ENCODE results near the gene ERF.
"Not testable (repeated sequence)": the region's sequence is repeated elsewhere in the genome, so short reads cannot be mapped to it uniquely, and the experiment has no call there.

Gene ERF

GRCh38 chr19:42268142-42268703 is 13.3 kb upstream of the ERF start:
- POLR2A ChIA-PET, result interaction anchor here (0.7 to 1.5 kb wide), 3 partner anchors 13 to 34 kb away, joined by 3 to 4 read pairs (median 3); partner anchors contain the start of gene ERF
- Histone ChIP-seq H3K27ac (ENCODE audit: insufficient read depth in 1 of 2, low read depth in 1 of 2, low read length in 2 of 2, poor library complexity in 1 of 2, severe bottlenecking in 2 of 2) (peak overlapping the region; percentile 99), H3K36me3 (ENCODE audit: control insufficient read depth in 4 of 4, insufficient read depth in 4 of 4, low read length in 3 of 4) (peaks cover 0 to 18% (median 8%) of the 10 kb centered on the region in 4 experiments), H3K4me1 (ENCODE audit: control extremely low read depth in 1 of 4, control insufficient read depth in 4 of 4, insufficient read depth in 4 of 4, low read length in 3 of 4) (peaks cover 7 to 37% (median 33%) of the 10 kb centered on the region in 4 experiments), H3K9me3 (ENCODE audit: control extremely low read depth in 1 of 5, control insufficient read depth in 4 of 5, insufficient read depth in 2 of 5, low read depth in 1 of 5, low read length in 4 of 5) (no peaks in the 10 kb centered on the region), H3K27me3 (replicated peaks in 2 of 5; ENCODE audit: control insufficient read depth in 4 of 5, insufficient read depth in 5 of 5, low read length in 4 of 5) (no peaks in the 10 kb centered on the region), H3K4me3 (ENCODE audit: control insufficient read depth in 1 of 7, extremely low read depth in 1 of 7, insufficient read depth in 4 of 7, low read depth in 2 of 7, low read length in 6 of 7) (peak overlapping the region; percentile 74 to 93 (median 81))
- DNase-seq, result peak; percentile 99 to 100 (median 100)
- WGBS (ENCODE audit: insufficient coverage), result under 1% methylated on average over 36 of the region's 46 CpGs
- CTCF ChIA-PET, result no interaction called here

DNA sequence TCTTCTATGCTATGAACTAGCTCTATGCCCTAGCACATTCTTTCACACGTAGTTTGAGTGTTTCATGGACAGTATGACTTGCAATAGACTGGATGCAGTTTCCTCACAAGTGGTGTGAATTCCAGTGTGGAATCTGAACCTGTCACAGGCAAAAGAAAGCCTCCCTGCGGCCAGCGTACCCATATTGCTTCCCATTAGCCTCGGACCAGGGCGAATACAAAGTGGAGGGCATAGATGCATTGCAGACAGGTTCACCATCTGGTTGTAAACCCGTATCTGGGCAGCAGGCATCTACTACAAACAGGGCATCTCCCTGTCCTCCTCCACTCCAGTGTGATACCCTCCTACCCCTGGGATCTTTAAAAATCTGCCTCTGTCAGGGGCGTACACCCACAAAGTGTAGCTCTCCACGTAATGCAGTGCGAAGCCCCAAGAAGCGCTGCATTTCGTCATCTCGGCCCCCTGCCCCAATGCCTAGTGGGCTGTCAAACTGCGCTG is 12.8 kb upstream of the ERF start:
- 9% methylated on average over 12 of the region's 13 CpGs for WGBS (ENCODE audit: insufficient coverage)
- H3K4me1 ChIP-seq (ENCODE audit: control extremely low read depth in 1 of 4, control insufficient read depth in 4 of 4, insufficient read depth in 4 of 4, low read length in 3 of 4), result peaks cover 7 to 37% (median 33%) of the 10 kb centered on the region in 4 experiments
- no peaks in the 10 kb centered on the region for H3K27me3 ChIP-seq (replicated peaks in 2 of 5; ENCODE audit: control insufficient read depth in 4 of 5, insufficient read depth in 5 of 5, low read length in 4 of 5)
- no peak for DNase-seq
- peak overlapping the region; percentile 35 to 93 (median 81) for H3K4me3 ChIP-seq (ENCODE audit: control insufficient read depth in 1 of 7, extremely low read depth in 1 of 7, insufficient read depth in 4 of 7, low read depth in 2 of 7, low read length in 6 of 7)
- no peaks in the 10 kb centered on the region for H3K9me3 ChIP-seq (ENCODE audit: control extremely low read depth in 1 of 5, control insufficient read depth in 4 of 5, insufficient read depth in 2 of 5, low read depth in 1 of 5, low read length in 4 of 5)
- H3K27ac ChIP-seq (ENCODE audit: insufficient read depth in 1 of 2, low read depth in 1 of 2, low read length in 2 of 2, poor library complexity in 1 of 2, severe bottlenecking in 2 of 2), result peak overlapping the region; percentile 99
- CTCF ChIA-PET, result interaction anchor here (1.0 kb wide), 1 partner anchor 12 kb away, joined by 3 read pairs; no protein-coding TSS in a partner anchor
- peaks cover 0 to 12% (median 5%) of the 10 kb centered on the region in 4 experiments for H3K36me3 ChIP-seq (ENCODE audit: control insufficient read depth in 4 of 4, insufficient read depth in 4 of 4, low read length in 3 of 4)
- POLR2A ChIA-PET, result interaction anchor here (0.7 kb wide), 2 partner anchors 12 to 13 kb away, joined by 3 read pairs; partner anchors contain the start of gene ERF

DNA sequence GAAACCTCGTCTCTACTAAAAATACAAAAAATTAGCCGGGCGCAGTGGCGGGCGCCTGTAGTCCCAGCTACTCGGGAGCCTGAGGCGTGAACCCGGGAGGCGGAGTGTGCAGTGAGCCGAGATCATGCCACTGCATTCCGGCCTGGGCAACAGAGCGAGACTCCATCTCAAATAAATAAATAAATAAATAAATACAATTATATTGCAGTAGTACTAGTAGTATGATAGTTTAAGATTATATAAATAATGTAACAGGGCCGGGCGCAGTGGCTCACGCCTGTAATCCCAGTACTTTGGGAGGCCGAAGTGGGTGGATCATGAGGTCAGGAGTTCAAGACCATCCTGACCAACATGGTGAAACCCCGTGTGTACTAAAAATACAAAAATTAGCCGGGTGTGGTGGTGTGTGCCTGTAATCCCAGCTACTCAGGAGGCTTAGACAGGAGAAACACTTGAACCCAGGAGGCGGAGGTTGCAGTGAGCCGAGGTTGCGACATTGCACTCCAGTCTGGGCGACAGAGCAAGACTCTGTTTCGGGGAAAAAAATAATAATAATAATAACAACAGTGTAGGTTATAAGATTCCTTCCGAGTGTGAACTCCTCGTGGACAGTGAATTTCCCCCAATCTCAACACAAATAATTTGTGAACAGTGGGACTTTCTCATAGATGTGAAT is 12.1 kb upstream of the ERF start:
- not testable (repeated sequence) for H3K27ac ChIP-seq (ENCODE audit: insufficient read depth in 1 of 2, low read depth in 1 of 2, low read length in 2 of 2, poor library complexity in 1 of 2, severe bottlenecking in 2 of 2); H3K36me3 ChIP-seq (ENCODE audit: control insufficient read depth in 4 of 4, insufficient read depth in 4 of 4, low read length in 3 of 4); H3K9me3 ChIP-seq (ENCODE audit: control extremely low read depth in 1 of 5, control insufficient read depth in 4 of 5, insufficient read depth in 2 of 5, low read depth in 1 of 5, low read length in 4 of 5); DNase-seq; H3K27me3 ChIP-seq (replicated peaks in 2 of 5; ENCODE audit: control insufficient read depth in 4 of 5, insufficient read depth in 5 of 5, low read length in 4 of 5)
- ChIA-PET POLR2A (interaction anchor here (0.7 kb wide), 2 partner anchors 11 to 12 kb away, joined by 3 read pairs; partner anchors contain the start of gene ERF), CTCF (interaction anchor here (0.9 to 1.0 kb wide), 2 partner anchors 11 to 21 kb away, joined by 3 read pairs; no protein-coding TSS in a partner anchor)
- Histone ChIP-seq H3K4me1 (ENCODE audit: control extremely low read depth in 1 of 4, control insufficient read depth in 4 of 4, insufficient read depth in 4 of 4, low read length in 3 of 4) (peaks cover 7 to 35% (median 33%) of the 10 kb centered on the region in 4 experiments), H3K4me3 (ENCODE audit: control insufficient read depth in 1 of 7, extremely low read depth in 1 of 7, insufficient read depth in 4 of 7, low read depth in 2 of 7, low read length in 6 of 7) (peak overlapping the region in 2 of 7 experiments; percentile 83 to 93)
- 100% methylated on average over 6 of the region's 25 CpGs for WGBS (ENCODE audit: insufficient coverage)

DNA sequence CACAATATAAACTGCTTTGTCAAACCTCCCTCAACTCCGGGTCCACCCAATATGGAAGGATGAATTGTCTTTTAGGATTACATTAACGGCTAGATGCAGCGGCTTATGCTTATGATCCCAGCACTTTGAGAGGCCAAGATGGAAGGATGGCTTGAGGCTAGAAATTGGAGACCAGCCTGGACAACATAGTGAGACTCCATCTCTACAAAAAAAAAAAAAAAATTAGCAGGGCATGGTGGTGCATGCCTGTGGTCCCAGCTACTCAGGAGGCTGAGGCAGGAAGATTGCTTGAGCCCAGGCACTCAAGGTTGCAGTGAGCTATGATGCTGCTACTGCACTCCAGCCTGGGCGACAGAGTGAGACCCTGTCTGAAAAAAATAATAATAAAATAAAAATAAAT is 11.2 kb upstream of the ERF start:
- POLR2A ChIA-PET, result interaction anchor here (0.6 kb wide), 2 partner anchors 1292 to 1489 kb away, joined by 4 to 5 read pairs; no protein-coding TSS in a partner anchor
- CTCF ChIA-PET, result interaction anchor here (0.9 kb wide), 1 partner anchor 22 kb away, joined by 3 read pairs; no protein-coding TSS in a partner anchor
- not testable (repeated sequence) for H3K27me3 ChIP-seq (replicated peaks in 2 of 5; ENCODE audit: control insufficient read depth in 4 of 5, insufficient read depth in 5 of 5, low read length in 4 of 5); DNase-seq; H3K36me3 ChIP-seq (ENCODE audit: control insufficient read depth in 4 of 4, insufficient read depth in 4 of 4, low read length in 3 of 4); H3K9me3 ChIP-seq (ENCODE audit: control extremely low read depth in 1 of 5, control insufficient read depth in 4 of 5, insufficient read depth in 2 of 5, low read depth in 1 of 5, low read length in 4 of 5); H3K4me3 ChIP-seq (ENCODE audit: control insufficient read depth in 1 of 7, extremely low read depth in 1 of 7, insufficient read depth in 4 of 7, low read depth in 2 of 7, low read length in 6 of 7); H3K27ac ChIP-seq (ENCODE audit: insufficient read depth in 1 of 2, low read depth in 1 of 2, low read length in 2 of 2, poor library complexity in 1 of 2, severe bottlenecking in 2 of 2)
- WGBS (ENCODE audit: insufficient coverage), result 100% methylated on average over 2 of the region's 4 CpGs
- H3K4me1 ChIP-seq (ENCODE audit: control extremely low read depth in 1 of 4, control insufficient read depth in 4 of 4, insufficient read depth in 4 of 4, low read length in 3 of 4), result peaks cover 7 to 25% (median 24%) of the 10 kb centered on the region in 4 experiments

- Histone ChIP-seq H3K9me3 (ENCODE audit: control extremely low read depth in 1 of 5, control insufficient read depth in 4 of 5, insufficient read depth in 2 of 5, low read depth in 1 of 5, low read length in 4 of 5) (no peaks in the 10 kb centered on the region), H3K4me3 (ENCODE audit: control insufficient read depth in 1 of 7, extremely low read depth in 1 of 7, insufficient read depth in 4 of 7, low read depth in 2 of 7, low read length in 6 of 7) (no peak overlapping the region), H3K4me1 (ENCODE audit: control extremely low read depth in 1 of 4, control insufficient read depth in 4 of 4, insufficient read depth in 4 of 4, low read length in 3 of 4) (no peaks in the 10 kb centered on the region), H3K36me3 (ENCODE audit: control insufficient read depth in 4 of 4, insufficient read depth in 4 of 4, low read length in 3 of 4) (no peaks in the 10 kb centered on the region), H3K27me3 (replicated peaks in 2 of 5; ENCODE audit: control insufficient read depth in 4 of 5, insufficient read depth in 5 of 5, low read length in 4 of 5) (no peaks in the 10 kb centered on the region), H3K27ac (ENCODE audit: insufficient read depth in 1 of 2, low read depth in 1 of 2, low read length in 2 of 2, poor library complexity in 1 of 2, severe bottlenecking in 2 of 2) (no peak overlapping the region)
- CTCF ChIA-PET, result interaction anchor here (1.1 to 1.4 kb wide), 2 partner anchors 11 kb away, joined by 3 to 4 read pairs; no protein-coding TSS in a partner anchor
- no peak for DNase-seq
- POLR2A ChIA-PET, result interaction anchor here (0.5 kb wide), 1 partner anchor 1515 kb away, joined by 4 read pairs; no protein-coding TSS in a partner anchor
- WGBS (ENCODE audit: insufficient coverage), result no CpG with 5 or more reads among the region's 3 CpGs
Observed at GRCh38 chr19:42261763-42262162, 6.8 kb upstream of the ERF start.

DNA sequence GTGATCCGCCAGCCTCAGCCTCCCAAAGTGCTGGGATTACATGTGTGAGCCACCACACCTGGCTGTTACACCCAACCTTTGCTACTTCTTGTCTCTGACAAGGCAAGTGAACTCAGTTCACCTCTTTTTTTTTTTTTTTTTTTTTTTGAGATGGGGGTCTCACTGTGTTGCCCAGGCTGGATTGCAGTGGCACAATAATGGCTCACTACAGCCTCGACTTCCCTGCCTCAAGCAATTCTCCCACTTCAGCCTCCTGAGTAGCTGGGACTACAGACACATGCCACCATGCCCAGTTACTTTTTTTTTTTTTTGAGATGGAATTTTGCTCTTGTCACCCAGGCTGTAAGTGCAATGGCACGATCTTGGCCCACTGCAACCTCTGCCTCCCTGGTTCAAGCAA is 2.9 kb upstream of the ERF start:
- H3K4me3 ChIP-seq (ENCODE audit: control insufficient read depth in 1 of 7, extremely low read depth in 1 of 7, insufficient read depth in 4 of 7, low read depth in 2 of 7, low read length in 6 of 7); H3K27ac ChIP-seq (ENCODE audit: insufficient read depth in 1 of 2, low read depth in 1 of 2, low read length in 2 of 2, poor library complexity in 1 of 2, severe bottlenecking in 2 of 2); H3K27me3 ChIP-seq (replicated peaks in 2 of 5; ENCODE audit: control insufficient read depth in 4 of 5, insufficient read depth in 5 of 5, low read length in 4 of 5); POLR2A ChIA-PET; H3K9me3 ChIP-seq (ENCODE audit: control extremely low read depth in 1 of 5, control insufficient read depth in 4 of 5, insufficient read depth in 2 of 5, low read depth in 1 of 5, low read length in 4 of 5); H3K36me3 ChIP-seq (ENCODE audit: control insufficient read depth in 4 of 4, insufficient read depth in 4 of 4, low read length in 3 of 4); DNase-seq: not testable (repeated sequence)
- H3K4me1 ChIP-seq (ENCODE audit: control extremely low read depth in 1 of 4, control insufficient read depth in 4 of 4, insufficient read depth in 4 of 4, low read length in 3 of 4), result peaks cover 0 to 18% (median 14%) of the 10 kb centered on the region in 4 experiments
- WGBS (ENCODE audit: insufficient coverage), result 100% methylated on average over 1 of the region's 3 CpGs
- CTCF ChIA-PET, result interaction anchor here (3.0 kb wide), 1 partner anchor 21 kb away, joined by 13 read pairs; no protein-coding TSS in a partner anchor
